ENCODE results near the gene DYNLT4.
"Not testable (repeated sequence)": the region's sequence is repeated elsewhere in the genome, so short reads cannot be mapped to it uniquely, and the experiment has no call there.

DYNLT4 gene

DNA sequence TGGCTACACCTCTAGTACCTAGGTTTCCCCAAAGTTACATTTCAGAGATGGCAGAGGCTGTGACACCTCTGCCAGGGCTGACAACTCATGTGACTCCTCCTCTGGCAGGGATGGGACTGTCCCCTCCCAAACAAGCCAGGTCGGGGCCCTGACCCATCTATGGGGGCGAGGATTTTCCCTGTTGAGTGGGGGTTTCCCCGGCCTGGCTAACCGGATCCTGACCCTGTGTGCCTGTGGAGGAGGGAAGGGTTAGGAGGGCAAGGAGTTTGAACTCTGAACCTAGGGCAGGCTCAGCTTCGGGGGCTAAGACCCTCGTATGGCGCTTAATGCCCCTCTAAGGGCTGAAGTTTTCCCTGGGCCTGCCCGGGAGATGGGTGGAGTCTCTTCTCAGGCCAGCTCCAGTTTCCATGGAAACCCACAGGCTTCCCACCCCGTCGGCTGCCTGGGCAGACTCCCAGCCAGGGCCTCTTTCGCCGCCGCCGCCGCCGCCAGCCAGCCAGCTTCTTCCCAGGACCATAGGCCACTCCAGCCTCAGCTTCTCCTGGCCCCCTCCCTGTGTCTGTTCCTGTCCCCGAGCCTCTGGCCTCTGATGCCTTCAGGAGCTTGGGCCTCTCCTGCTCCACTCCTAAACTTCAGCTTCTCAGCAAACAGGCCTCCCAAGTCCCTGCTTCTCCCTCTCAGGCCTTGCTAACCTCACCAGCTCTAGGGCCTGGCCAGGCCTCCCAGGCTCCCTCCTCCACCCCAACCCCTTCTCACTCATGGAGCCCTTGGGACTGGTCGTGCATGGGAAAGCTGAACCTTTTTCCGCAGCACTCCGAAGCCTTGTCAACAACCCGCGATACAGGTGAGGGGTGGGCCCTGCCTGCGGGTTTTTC, 1.1 kb upstream of the DYNLT4 start, which contains the start of gene BTBD19:
BTBD19 (plus strand) TSS at position 461 of the 875 bp plus-strand sequence; CDS start at position 759, 298 bp downstream.
- DNase-seq: peak; percentile 77

DNA sequence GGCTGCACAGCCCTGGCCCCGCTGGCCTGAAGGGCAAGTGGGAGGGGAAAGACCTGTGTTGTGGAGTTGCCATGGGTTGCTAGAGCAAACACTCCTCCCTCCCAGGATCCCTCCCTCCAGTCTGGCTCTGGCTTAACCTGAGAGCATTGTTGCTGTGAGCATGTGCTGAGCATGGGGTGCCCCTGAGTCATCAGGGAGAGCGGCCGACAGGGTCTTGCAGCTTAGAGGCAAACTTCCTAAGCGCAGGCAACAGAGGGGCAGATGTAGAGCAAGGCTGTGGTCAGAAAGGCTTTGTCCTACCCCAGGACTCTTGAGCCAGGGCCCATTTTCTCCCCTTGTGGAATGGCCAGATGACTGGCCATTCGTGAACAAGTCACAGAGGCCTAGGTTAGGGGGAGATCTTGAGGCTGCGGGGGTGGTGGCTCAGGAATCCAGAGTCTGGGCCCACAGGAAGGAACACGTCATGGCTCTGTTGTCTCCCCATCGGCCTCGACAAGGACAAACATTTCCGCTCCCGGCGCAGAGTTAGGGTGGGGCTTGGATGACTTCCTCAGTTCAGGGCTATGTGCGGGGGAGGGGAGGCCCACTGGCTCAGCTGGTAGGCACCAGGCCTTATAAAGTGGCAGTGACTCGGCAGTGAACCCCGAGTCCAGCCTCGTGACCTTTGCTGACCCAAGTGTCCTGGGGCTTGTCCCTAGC, 362 bp upstream of the DYNLT4 start:
- peak; percentile 80 for DNase-seq

DNA sequence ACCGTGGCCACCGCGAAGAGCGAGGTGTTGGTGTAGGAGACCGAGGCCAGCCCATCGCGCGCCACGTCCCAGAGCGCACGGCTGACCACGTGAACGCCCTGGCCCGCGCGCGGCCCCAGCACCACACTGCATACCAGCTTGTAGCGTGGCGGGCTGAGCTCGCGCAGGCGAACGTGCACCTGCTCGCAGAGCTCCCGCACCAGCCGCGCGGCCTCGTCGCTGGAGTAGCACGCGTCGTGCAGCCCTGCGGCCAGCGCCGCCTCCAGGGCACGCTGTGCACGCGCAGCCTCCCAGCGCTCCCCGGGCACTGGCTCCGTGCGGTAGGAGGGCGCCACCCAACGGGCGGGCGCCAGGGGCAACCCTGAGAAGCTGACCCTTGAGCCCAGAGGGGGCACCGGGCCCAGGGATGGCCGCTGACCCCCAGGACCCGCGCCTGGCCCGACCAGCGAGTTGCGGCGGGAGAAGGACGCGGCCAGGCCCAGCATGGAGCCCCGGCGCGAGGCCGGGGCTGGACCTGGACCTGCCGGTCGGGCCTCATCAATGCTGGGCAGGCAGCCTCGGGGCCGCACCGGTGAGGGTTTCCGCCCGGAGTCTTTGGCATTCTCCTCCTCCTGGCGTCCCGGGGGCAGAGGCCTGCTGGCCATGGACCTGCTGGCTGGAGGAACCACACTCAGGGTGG, 987 bp downstream of the DYNLT4 start:
- no peak for DNase-seq

DNA sequence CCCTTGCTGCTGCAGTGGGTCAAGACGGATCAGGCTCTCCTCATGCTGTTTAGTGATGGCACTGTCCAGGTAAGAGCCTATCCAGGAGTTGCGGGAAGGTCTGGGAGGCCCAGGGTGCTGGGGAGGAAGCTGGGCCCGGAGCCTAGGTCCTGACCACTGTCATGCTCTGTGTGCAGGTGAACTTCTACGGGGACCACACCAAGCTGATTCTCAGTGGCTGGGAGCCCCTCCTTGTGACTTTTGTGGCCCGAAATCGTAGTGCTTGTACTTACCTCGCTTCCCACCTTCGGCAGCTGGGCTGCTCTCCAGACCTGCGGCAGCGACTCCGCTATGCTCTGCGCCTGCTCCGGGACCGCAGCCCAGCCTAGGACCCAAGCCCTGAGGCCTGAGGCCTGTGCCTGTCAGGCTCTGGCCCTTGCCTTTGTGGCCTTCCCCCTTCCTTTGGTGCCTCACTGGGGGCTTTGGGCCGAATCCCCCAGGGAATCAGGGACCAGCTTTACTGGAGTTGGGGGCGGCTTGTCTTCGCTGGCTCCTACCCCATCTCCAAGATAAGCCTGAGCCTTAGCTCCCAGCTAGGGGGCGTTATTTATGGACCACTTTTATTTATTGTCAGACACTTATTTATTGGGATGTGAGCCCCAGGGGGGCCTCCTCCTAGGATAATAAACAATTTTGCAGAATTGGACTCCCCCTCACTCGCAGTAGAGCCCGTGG, 1.7 kb downstream of the DYNLT4 start:
- DNase-seq: no peak

DNA sequence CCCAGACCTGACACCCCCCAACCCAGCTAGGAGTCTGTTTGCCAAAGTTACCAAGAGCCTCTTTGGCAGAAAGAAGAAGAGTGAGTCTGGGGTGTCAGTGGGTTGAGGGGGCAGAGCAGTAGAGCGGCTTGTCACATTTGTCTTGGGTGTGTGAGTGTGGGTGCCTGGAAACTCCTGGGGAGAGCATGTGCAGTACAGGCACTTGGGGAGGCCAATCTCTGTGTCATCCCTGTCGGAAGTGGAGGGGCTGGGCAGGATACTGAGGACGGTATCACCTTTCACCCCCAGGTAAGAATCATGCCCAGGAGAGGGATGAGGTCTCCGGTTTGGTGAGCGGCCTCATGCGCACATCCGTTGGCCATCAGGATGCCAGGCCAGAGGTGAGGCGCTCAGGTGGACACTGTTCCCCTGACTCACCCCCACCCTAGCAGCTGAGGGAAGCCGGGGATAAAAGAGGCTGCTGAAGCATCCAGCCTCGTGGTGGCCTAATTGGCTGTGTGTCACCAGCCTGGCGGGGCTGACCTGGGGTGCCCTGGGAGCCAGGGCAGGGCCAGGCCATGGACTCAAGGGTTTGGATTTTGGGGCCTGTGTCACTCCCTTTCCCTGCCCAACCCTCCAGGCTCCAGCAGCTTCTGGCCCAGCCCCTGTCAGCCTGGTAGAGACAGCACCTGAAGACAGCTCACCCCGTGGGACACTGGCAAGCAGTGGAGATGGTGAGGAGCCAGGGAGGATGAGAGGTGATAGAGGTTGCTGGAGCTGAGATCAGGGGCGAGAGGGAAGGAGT, 3.6 kb downstream of the DYNLT4 start:
- DNase-seq: no peak

DNA sequence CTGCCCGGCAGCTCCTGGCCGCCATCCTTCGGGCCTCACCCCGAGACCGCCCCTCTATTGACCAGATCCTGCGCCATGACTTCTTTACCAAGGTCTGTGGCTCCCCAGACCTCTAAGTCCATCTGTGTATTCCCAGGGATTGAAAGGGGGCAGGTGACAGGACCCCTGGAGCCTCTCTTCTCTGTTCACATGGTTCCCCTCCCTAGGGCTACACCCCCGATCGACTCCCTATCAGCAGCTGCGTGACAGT, 4.2 kb downstream of the DYNLT4 start:
- no peak for DNase-seq

DNA sequence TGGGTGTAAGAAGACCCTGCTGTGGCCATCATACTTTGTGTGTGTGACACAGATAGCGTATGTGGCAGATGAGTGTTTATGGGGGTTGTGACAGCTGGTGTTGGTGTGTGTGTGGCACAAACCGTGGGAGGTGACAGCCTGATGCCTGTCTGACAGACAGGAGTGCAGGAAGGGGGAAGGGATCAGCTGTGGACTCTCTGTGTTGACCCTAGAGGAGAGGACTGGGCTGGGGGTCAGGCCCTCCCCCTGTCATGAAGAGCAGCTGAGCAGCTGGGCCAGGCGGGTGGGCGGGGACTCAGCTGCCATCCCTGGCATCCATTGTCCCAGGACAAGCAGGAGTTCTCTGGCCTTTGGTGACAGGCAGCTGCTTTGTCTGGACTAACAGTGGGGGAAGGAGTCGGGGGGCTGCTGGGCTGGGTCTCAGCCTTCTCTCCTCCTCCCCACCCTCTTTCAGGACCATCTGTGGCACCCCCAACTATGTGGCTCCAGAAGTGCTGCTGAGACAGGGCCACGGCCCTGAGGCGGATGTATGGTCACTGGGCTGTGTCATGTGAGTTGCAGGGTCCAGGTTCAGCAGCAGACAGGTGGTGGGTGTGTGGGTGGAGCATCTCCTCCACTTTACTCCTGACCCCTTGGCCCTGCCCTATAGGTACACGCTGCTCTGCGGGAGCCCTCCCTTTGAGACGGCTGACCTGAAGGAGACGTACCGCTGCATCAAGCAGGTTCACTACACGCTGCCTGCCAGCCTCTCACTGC, 4.7 kb downstream of the DYNLT4 start:
- no peak for DNase-seq

DNA sequence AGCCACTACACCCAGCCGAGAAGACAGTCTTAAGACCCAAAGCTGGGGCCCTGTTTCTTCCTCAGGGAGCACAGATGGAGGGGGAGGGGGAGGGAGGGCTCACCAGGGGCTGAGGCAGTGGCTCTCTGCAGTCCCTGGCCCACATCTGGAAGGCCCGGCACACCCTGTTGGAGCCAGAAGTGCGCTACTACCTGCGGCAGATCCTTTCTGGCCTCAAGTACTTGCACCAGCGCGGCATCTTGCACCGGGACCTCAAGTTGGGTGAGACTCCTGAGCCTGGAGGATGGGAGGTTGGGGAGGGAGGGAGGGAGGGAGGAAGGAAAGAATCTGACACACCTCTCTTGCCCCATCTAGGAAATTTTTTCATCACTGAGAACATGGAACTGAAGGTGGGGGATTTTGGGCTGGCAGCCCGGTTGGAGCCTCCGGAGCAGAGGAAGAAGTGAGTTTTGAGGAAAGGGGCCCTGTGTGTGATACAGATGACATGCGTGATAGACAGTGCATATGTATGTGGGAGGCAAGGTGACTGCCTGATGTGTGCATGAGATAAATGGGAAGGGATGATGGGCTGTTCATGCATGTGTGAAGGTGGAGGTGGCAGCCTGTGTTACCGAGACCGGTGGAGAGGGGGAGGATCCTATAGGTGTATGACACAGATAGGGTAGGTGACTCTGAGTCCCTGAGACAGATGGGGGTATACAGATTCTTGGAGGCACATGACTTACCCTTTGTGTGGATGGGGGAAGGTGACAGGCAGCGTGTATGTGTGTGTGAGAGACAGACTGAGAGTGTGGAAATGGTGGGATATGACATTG, 5.5 kb downstream of the DYNLT4 start:
- DNase-seq: peak; percentile 47

DNA sequence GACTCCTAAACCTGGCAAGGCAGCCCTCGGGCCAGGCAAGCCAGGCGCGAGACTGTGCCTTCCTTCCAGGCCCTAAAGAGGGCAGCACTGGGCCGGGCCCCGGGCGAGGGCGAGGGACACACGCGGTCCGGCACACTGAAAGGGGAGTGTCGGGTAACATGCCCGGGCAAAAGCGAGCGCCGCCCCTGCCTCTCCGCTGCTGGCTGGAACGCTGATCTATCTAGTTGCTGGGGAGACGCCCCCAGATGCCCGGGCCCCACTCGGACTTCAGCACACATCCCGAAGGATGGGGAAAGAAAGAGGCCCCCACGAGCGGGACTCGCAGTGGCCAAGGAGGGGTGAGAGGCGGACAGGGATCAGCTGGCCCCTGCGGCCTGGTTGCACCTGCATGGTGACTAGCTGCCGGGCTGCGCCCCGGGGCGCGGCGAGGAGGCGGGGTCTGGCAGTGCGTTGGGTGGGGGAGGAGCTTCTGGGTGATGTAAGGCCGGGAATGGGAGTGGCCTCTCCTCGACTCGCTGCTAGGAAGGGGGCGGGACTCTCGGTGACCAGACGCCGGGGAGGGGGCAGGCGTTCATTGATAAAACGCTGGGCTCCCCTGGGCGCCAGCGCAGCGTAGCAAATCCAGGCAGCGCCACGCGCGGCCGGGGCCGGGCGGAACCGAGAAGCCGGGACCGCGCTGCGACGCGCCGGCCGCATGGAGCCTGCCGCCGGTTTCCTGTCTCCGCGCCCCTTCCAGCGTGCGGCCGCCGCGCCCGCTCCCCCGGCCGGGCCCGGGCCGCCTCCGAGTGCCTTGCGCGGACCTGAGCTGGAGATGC, 7.2 kb downstream of the DYNLT4 start, which contains the start of gene PLK3:
PLK3 (plus strand) TSS at position 608 of the 815 bp plus-strand sequence; CDS start at position 695, 87 bp downstream.
- DNase-seq: peak; percentile 97

DNA sequence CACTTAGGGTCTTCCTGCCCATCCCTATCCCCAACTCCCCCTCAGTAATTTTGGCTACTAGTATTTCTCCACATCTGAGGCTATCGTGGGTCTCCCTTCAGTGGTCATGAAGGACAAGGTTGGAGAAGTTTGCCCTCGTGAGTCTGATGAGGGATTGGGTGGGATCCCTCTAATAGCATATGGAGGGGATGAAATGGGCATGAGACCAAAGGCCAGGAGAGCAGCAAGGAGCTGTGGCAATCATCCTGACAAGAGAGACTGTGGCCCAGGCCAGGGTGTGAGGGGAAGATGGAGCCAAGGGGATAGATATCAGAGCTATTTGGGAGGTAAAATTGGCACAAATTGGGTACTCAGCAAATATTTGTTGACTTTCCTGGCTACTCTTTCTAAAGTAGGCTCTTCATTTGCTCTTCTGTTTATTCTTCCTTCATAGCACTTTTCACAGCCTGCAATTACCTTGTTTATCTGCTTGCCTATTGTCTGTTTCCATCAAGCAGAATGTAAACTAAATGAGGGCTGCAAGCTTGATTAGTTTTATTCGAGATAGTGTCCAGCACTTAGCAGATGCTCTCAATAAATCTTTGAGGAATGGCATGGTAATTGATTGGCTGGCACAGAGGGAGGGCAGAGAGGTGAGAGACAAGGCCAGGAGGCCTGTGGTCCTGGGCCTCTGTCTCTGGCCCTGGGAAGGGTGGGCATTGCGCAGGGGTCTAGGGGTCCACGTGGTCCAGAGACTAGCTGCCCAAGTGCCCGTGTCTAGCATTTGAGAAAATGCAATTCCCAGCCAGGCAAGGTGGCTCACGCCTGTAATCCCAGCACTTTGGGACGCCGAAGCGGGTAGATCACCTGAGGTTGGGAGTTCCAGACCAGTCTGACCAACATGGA, 8.4 kb downstream of the DYNLT4 start:
- DNase-seq: no peak

DNA sequence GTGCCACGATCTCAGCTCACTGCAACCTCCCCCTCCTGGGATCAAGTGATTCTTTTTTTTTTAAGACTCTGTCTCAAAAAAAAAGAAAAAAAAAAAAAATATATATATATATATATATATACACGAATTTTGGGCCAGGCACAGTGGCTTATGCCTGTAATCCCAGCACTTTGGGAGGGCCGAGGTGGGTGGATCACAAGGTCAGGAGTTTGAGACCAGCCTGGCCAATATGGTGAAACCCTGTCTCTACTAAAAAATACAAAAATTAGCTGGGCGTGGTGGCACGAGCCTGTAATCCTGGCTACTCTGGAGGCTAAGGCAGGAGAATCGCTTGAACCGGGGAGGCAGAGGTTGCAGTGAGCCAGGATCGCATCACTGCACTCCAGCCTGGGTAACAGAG, 9.3 kb downstream of the DYNLT4 start:
- DNase-seq: not testable (repeated sequence)

DNA sequence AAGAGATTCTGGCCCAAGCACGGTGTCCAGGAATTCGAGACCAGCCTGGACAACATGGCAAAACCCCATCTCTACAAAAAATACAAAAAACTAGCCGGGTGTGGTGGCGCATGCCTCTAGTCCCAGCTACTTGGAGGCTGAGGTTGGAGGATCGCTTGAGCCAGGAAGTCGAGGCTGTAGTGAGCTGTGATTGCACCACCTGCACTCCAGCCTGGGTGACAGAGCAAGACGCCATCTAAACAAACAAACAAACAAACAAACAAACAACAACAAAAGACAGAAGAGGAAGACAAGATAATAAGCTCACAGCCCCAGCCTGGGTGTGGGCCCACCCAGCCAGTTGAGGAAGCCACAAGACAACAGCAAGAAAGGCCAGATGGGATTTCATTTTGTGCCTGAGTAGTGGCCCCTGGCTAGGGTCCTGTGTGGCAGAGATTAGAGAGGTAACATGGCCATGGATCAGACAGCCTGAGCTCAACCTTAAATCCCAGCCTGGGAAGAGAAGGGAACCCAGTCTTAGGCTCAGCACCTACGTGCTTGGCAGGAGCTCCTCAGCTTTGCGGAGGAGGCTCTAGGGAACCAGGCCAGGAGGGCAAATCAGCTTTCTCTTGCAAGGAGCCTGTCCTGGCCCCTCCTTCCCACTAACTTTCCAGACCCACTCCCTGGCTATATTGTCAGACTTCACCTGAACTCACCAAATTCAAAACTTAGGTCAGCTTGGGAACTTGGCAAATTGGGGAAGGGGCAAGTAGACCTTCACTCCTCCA, 14.2 kb downstream of the DYNLT4 start:
- DNase-seq: no peak

DNA sequence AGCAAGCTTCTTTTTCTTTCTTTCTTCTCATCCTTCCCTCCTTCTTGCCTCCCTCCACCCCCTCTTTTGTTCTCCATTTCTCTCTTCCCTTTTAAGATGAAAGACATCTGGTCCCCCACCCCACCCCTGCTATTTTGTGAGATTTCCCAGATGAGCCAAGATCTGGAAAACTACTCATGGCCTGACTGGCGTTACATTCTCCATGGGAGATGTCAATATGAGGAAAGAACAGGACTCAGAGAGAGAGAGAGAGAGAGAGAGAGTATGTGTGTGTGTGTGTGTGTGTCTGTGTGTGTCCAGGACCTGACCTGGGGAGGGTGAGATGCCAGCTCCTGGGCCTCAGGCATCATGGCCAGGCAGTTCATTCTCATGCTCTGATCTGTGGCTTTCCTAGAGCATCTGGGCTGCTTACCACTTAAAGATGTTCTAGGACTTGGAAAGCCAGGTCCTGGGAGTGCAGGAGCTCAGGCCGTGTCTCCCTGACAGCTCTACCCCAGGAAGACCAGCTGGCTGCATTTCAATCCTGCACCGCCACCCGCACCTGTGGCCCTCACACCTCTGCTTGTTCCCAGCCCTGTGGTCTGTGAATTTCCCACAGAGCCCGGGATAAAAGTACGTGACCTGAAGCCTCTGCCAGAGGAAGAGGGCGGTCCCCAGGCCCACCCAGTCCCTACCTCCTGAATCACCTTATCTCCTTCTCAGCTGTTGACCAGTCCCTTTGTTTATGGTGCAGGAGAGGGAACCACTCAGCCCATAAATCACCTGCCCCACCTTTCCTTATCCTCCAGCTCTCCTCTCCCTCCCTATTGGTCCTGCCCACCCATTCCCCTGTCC, 16.0 kb downstream of the DYNLT4 start:
- DNase-seq: no peak

DNA sequence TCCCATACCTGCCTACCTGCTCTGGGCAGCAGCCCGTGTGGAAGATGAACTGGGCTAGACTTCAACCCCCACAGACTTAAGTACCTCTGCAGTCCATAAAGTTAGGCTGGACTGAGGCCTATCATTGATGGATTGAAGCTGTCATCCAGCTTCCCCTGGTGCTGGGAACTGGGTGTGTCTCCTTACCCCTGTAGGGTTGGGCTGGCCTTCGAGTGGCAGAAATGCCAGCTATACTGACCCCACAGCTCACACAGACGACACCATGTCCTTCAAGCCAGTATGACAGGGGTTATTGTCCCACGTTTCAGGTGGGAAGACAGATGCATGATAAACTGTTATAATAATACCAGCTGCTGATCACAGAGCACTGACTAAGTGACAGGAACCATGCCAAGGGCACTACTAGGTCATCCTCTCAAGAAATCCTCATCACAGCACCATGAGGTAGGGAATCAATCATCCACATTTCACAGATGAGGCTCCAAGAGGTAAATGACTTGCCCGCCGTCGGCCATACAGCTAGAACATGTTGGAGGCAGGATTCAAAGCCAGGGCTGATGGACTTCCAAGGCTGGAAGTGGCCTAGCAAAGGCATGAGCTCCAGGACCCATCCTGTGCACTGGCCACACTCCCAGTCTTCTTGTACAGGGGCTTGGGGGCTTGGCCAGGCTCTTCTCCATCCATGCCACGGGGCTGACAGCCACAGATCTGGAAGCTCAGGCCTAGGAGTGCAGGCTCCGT, 18.9 kb downstream of the DYNLT4 start, which contains the start of gene BEST4:
BEST4 (minus strand) TSS at position 51 of the 741 bp plus-strand sequence. CDS start 465 bp downstream, outside the sequence.
- DNase-seq: no peak

DNA sequence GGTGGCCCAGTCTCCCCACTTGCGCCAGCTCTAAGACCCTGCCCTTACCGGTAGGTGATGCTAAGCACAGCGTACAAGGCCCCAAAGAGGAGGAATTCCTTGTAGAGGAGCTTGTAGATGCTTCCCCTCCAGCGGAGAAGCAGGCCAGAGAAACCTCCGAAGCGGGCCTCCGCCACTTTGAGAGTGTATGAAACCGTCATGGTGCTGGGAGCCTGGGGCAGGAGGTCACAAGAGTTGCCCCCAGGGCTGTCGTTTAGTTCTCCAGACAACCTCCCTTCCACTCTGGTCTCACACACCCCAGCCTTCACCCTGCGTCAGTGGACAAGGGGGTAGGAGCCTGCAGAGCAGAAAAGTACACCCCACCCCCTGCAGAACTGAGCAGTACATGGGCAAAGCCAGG, 19.6 kb downstream of the DYNLT4 start:
- no peak for DNase-seq

All from stimulated activated CD4-positive, alpha-beta T cell treated with anti-CD3 and anti-CD28 coated beads, Interleukin-12 subunit alpha, Interleukin-12 subunit beta, amount 100 ng/mL, for 4 hours (primary cell).